ENCODE data around the gene LENG1.

The LENG1 gene

GRCh38 chr19:54128441-54128725 is 31.1 kb downstream of the LENG1 start:
- Histone ChIP-seq H3K9ac (no peak overlapping the region), H3K4me2 (no peak overlapping the region), H3K4me3 (IDR thresholded peaks at IDR 0.05; ENCODE audit: insufficient read depth, low read depth, low read length) (no peak overlapping the region), H4K20me1 (ENCODE audit: insufficient read depth) (no peaks in the 10 kb centered on the region), H3K36me3 (ENCODE audit: insufficient read depth) (no peaks in the 10 kb centered on the region), H3K79me2 (ENCODE audit: insufficient read depth, low read depth) (no peaks in the 10 kb centered on the region), H3K27ac (no peak overlapping the region), H3K27me3 (ENCODE audit: insufficient read depth, low read depth) (no peaks in the 10 kb centered on the region), H2AFZ (ENCODE audit: low read depth) (no peak overlapping the region), H3K4me1 (ENCODE audit: low read depth, poor library complexity, severe bottlenecking) (no peaks in the 10 kb centered on the region)
- TF ChIP-seq CTCF (conservative IDR thresholded peaks at IDR 0.05; ENCODE audit: low read depth, low read length), result no peak

GRCh38 chr19:54127688-54128440 is 31.7 kb downstream of the LENG1 start:
- Histone ChIP-seq H3K9ac (no peak overlapping the region), H3K4me1 (ENCODE audit: low read depth, poor library complexity, severe bottlenecking) (no peaks in the 10 kb centered on the region), H3K4me3 (IDR thresholded peaks at IDR 0.05; ENCODE audit: insufficient read depth, low read depth, low read length) (no peak overlapping the region), H2AFZ (ENCODE audit: low read depth) (no peak overlapping the region), H3K36me3 (ENCODE audit: insufficient read depth) (no peaks in the 10 kb centered on the region), H3K79me2 (ENCODE audit: insufficient read depth, low read depth) (no peaks in the 10 kb centered on the region), H3K27me3 (ENCODE audit: insufficient read depth, low read depth) (no peaks in the 10 kb centered on the region), H3K27ac (no peak overlapping the region), H4K20me1 (ENCODE audit: insufficient read depth) (no peaks in the 10 kb centered on the region), H3K4me2 (no peak overlapping the region)
- TF ChIP-seq CTCF (conservative IDR thresholded peaks at IDR 0.05; ENCODE audit: low read depth, low read length), result no peak

- no peak overlapping the region for H2AFZ ChIP-seq (ENCODE audit: low read depth)
- H3K4me2 ChIP-seq, result no peak overlapping the region
- no peak overlapping the region for H3K9ac ChIP-seq
- H3K4me3 ChIP-seq (IDR thresholded peaks at IDR 0.05; ENCODE audit: insufficient read depth, low read depth, low read length), result no peak overlapping the region
- no peaks in the 10 kb centered on the region for H3K4me1 ChIP-seq (ENCODE audit: low read depth, poor library complexity, severe bottlenecking)
- no peaks in the 10 kb centered on the region for H3K79me2 ChIP-seq (ENCODE audit: insufficient read depth, low read depth)
- no peaks in the 10 kb centered on the region for H3K27me3 ChIP-seq (ENCODE audit: insufficient read depth, low read depth)
- TF ChIP-seq CTCF (conservative IDR thresholded peaks at IDR 0.05; ENCODE audit: low read depth, low read length), result no peak
- H3K27ac ChIP-seq, result no peak overlapping the region
- no peaks in the 10 kb centered on the region for H4K20me1 ChIP-seq (ENCODE audit: insufficient read depth)
- no peaks in the 10 kb centered on the region; the same call in 1 of the 2 replicates for H3K36me3 ChIP-seq (ENCODE audit: insufficient read depth)
Observed at GRCh38 chr19:54125713-54126112, 33.8 kb downstream of the LENG1 start.

GRCh38 chr19:54124393-54124792 is 35.1 kb downstream of the LENG1 start:
- no peak overlapping the region for H2AFZ ChIP-seq (ENCODE audit: low read depth)
- no peaks in the 10 kb centered on the region for H3K27me3 ChIP-seq (ENCODE audit: insufficient read depth, low read depth)
- no peaks in the 10 kb centered on the region for H3K4me1 ChIP-seq (ENCODE audit: low read depth, poor library complexity, severe bottlenecking)
- no peaks in the 10 kb centered on the region; the same call in 1 of the 2 replicates for H3K36me3 ChIP-seq (ENCODE audit: insufficient read depth)
- H3K27ac ChIP-seq, result no peak overlapping the region
- no peak overlapping the region for H3K4me2 ChIP-seq
- no peak overlapping the region for H3K4me3 ChIP-seq (IDR thresholded peaks at IDR 0.05; ENCODE audit: insufficient read depth, low read depth, low read length)
- H4K20me1 ChIP-seq (ENCODE audit: insufficient read depth), result no peaks in the 10 kb centered on the region
- no peak overlapping the region for H3K9ac ChIP-seq
- no peaks in the 10 kb centered on the region for H3K79me2 ChIP-seq (ENCODE audit: insufficient read depth, low read depth)
- TF ChIP-seq CTCF (conservative IDR thresholded peaks at IDR 0.05; ENCODE audit: low read depth, low read length), result no peak
